PC-3 (cell line): ENCODE results near the gene DSCAM. TPM values are rescaled to one million over a fixed set of nuclear protein-coding genes. Genes with fewer than 3 reads are reported as not detected.

Source experiments
- ATAC-seq: fragments of 200-7000 bp; cut with Tn5 transposase; 2 replicates; pipeline ENCODE4 v1.9.1; 2020; ENCODE audit warnings: mild to moderate bottlenecking, moderate library complexity
- BruUV-seq: library from RNA; stranded (reverse); fragments of 400-500 nt; replicated peaks from 2 replicates; lab custom pipeline; 2021; lab: Mats Ljungman, UMichigan
- CTCF ChIA-PET: fragments of 300-600 bp; sonication (Branson Sonifier 250); formaldehyde crosslinking; loops from one replicate; lab custom pipeline; 2022; ENCODE audit warnings: antibody characterized with exemption; lab: Charles Lee
- POLR2A ChIA-PET: fragments of 300-600 bp; sonication (Branson Sonifier 250); formaldehyde crosslinking; loops from one replicate; lab custom pipeline; 2022; ENCODE audit warnings: antibody characterized with exemption; ENCODE audit not compliant: unreplicated experiment; lab: Charles Lee
- DNase-seq: peaks from one replicate; pipeline ENCODE4 v3.0.0-alpha.2; 2015
- H2AFZ ChIP-seq: fragments of 300-600 bp; sonication (generic); 2 replicates; pipeline ENCODE4 v1.6.0; 2016; ENCODE audit warnings: antibody characterized with exemption, low read length
- H3F3A ChIP-seq: fragments of 300-600 bp; sonication (generic); one replicate; pipeline ENCODE4 v1.6.0; 2017; ENCODE audit warnings: antibody characterized with exemption, low read length, control low read depth, mild to moderate bottlenecking; ENCODE audit not compliant: unreplicated experiment
- H3K27ac ChIP-seq: fragments of 300-600 bp; sonication (generic); 2 replicates; pipeline ENCODE4 v1.5.1; 2016; ENCODE audit warnings: mild to moderate bottlenecking, low read length
- H3K27me3 ChIP-seq: fragments of 300-600 bp; sonication (generic); 2 replicates; pipeline ENCODE4 v1.6.1; 2016; ENCODE audit warnings: low read length, mixed read lengths
- H3K36me3 ChIP-seq: fragments of 300-600 bp; sonication (generic); 2 replicates; pipeline ENCODE4 v1.6.1; 2016; ENCODE audit warnings: low read depth, mixed run types, low read length, mixed read lengths
- H3K4me1 ChIP-seq: fragments of 300-600 bp; sonication (generic); 2 replicates; pipeline ENCODE4 v1.5.1; 2016; ENCODE audit warnings: low read length; ENCODE audit not compliant: insufficient read depth
- H3K4me2 ChIP-seq: fragments of 300-600 bp; sonication (generic); 2 replicates; pipeline ENCODE4 v1.6.0; 2016; ENCODE audit warnings: low read length
- H3K4me3 ChIP-seq: fragments of 300-600 bp; sonication (generic); 2 replicates; pipeline ENCODE4 v1.5.1; 2016; ENCODE audit warnings: mild to moderate bottlenecking, low read length, mixed read lengths
- H3K79me2 ChIP-seq: fragments of 300-600 bp; sonication (generic); 2 replicates; pipeline ENCODE4 v1.6.1; 2017; ENCODE audit warnings: low read length, mixed read lengths
- H3K9ac ChIP-seq: fragments of 300-600 bp; sonication (generic); 2 replicates; pipeline ENCODE4 v1.6.0; 2016; ENCODE audit warnings: mild to moderate bottlenecking, low read length
- H3K9me2 ChIP-seq: fragments of 300-600 bp; sonication (generic); replicated peaks from 2 replicates; pipeline ENCODE4 v1.6.1; 2016; ENCODE audit warnings: mixed run types, low read length, mixed read lengths
- H3K9me3 ChIP-seq: fragments of 300-600 bp; sonication (generic); 2 replicates; pipeline ENCODE4 v1.6.1; 2016; ENCODE audit warnings: low read length, mixed read lengths
- H4K20me1 ChIP-seq: fragments of 300-600 bp; sonication (generic); 2 replicates; pipeline ENCODE4 v1.6.1; 2016; ENCODE audit warnings: low read length, mixed read lengths
- EZH2 ChIP-seq: fragments of 300-600 bp; sonication (generic); IDR thresholded peaks from one replicate; pipeline ENCODE4 v1.6.1; 2017; ENCODE audit warnings: antibody characterized with exemption, mild to moderate bottlenecking, low read length; ENCODE audit not compliant: unreplicated experiment
- EZH2phosphoT487 ChIP-seq: fragments of 300-600 bp; sonication (generic); IDR thresholded peaks from 2 replicates; pipeline ENCODE4 v1.6.1; 2018; ENCODE audit warnings: mild to moderate bottlenecking, antibody characterized with exemption, low read length, borderline replicate concordance
- intact Hi-C: fragments of 100-400 bp; cut with micrococcal nuclease; formaldehyde crosslinking; loops from 2 replicates; pipeline ENCODE4 v1.9.0; 2023
- total RNA-seq: library from RNA; depleted of rRNA; stranded (reverse); fragments of >200 nt; gene quantifications from 2 replicates; pipeline ENCODE4 v1.2.3, GENCODE V29; 2014
- TF ChIP-seq, protein P1 (sequence below): fragments of 300-600 bp; sonication (generic); conservative IDR thresholded peaks from 2 replicates; pipeline ENCODE4 v1.5.1; 2017; ENCODE audit warnings: antibody characterized with exemption, low read depth, mild to moderate bottlenecking, low read length

The DSCAM gene
- total RNA-seq, 1 experiment from 2014 or later: not detected

DNA sequence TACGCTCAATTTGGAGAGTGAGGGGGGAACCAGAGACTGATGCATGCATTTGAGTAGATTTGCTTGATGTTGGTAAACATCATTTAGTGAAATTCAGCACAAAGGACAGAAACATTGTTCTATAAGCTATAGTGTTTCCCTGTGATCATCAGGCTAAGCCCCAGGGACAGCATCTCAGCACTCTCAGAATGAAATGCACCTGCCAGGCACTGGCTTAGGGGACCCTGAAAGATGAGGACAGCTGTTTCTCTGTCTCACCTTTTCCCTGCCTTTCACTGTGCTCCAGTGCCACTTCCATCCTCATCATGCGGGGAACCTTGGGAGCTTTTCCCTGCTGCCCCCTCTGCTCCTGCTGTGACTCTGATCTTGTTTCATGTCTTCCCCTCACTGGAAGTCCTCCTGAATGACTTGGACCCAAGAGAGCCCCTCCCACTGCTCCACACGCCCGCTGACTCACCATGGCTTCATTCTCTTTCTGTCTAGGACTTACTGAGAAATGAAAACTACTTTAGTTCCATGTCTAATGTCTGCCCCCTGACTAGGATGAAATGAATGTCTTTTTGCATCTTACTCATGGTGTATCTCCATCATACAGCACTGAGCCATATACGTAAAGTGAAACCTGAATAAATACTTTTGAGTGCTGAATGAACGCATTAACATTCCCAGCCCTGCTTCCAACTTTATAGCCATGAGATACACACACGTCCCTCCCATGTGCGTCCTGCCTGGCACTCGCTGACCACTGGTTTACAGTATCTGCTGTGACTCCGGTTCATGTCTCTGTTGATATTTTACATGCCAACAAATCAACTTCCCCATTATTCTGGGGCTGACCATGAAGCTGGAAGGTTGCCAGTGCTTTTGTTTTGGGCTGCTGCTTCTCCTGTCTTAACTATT lies 797.7 kb downstream of the DSCAM start:
- no peak for DNase-seq
- H3K79me2 ChIP-seq: no peaks in the 10 kb centered on the region
- H3K4me2 ChIP-seq: no peak overlapping the region
- CTCF ChIA-PET: no interaction called here
- no peaks in the 10 kb centered on the region for H3K4me1 ChIP-seq
- ATAC-seq: no peak
- H3F3A ChIP-seq: no peaks in the 10 kb centered on the region
- no peaks in the 10 kb centered on the region for H4K20me1 ChIP-seq
- POLR2A ChIA-PET: no interaction called here
- no peaks in the 10 kb centered on the region for H3K27me3 ChIP-seq
- no peak overlapping the region for H2AFZ ChIP-seq
- intact Hi-C loops: no loop called here
- H3K36me3 ChIP-seq: no peaks in the 10 kb centered on the region
- peaks cover 18% of the 10 kb centered on the region for H3K9me3 ChIP-seq
- no TSS peak for BruUV-seq
- no peak overlapping the region for H3K27ac ChIP-seq
- no peak overlapping the region for H3K4me3 ChIP-seq
- TF ChIP-seq, protein P1, sequence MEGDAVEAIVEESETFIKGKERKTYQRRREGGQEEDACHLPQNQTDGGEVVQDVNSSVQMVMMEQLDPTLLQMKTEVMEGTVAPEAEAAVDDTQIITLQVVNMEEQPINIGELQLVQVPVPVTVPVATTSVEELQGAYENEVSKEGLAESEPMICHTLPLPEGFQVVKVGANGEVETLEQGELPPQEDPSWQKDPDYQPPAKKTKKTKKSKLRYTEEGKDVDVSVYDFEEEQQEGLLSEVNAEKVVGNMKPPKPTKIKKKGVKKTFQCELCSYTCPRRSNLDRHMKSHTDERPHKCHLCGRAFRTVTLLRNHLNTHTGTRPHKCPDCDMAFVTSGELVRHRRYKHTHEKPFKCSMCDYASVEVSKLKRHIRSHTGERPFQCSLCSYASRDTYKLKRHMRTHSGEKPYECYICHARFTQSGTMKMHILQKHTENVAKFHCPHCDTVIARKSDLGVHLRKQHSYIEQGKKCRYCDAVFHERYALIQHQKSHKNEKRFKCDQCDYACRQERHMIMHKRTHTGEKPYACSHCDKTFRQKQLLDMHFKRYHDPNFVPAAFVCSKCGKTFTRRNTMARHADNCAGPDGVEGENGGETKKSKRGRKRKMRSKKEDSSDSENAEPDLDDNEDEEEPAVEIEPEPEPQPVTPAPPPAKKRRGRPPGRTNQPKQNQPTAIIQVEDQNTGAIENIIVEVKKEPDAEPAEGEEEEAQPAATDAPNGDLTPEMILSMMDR: no peak
- TF ChIP-seq EZH2phosphoT487 (no peak), EZH2 (no peak)
- no peaks in the 10 kb centered on the region for H3K9me2 ChIP-seq
- no peak overlapping the region for H3K9ac ChIP-seq

DNA sequence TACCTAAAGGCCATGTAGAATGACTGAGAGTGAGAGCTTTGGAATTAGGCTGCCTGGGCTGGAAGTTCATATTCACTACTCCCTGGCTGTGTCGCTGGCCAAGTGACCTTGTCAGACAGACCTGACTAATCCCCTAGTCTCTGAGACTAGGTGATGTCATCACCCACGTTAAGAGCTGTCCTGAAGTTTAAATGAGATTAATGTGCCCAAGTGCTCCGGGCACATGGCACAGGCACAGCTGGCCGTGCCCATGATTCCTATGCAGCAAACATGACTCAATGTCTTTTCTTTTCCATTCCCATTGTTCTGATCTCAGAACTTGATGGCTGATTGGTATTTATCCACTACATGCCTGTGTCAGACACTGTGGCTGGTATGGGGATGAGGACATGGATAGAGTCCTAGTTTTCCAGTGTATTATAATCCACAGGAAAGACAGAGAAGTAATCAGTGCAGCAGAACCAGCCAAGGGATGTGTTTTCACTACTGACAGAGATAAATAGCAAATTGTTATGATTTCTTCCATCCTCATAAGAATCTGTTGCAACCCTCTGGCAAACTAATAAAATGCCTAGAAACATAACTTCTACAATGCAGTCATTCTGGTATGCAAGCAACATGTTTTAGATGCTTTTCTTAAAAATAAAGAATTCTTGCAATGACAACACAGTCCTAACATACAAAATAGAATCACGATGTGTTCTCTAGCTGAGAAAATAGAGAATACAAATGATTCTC lies 798.8 kb downstream of the DSCAM start:
- H3F3A ChIP-seq: no peaks in the 10 kb centered on the region
- DNase-seq (no peak), ATAC-seq (no peak)
- no peaks in the 10 kb centered on the region for H3K27me3 ChIP-seq
- no peak overlapping the region for H3K9ac ChIP-seq
- ChIA-PET POLR2A (no interaction called here), CTCF (no interaction called here)
- no peaks in the 10 kb centered on the region for H3K9me2 ChIP-seq
- H4K20me1 ChIP-seq: no peaks in the 10 kb centered on the region
- no peaks in the 10 kb centered on the region for H3K36me3 ChIP-seq
- BruUV-seq: no TSS peak
- H3K4me2 ChIP-seq: no peak overlapping the region
- no peaks in the 10 kb centered on the region for H3K79me2 ChIP-seq
- intact Hi-C loops: no loop called here
- no peak overlapping the region for H2AFZ ChIP-seq
- no peak for TF ChIP-seq EZH2
- TF ChIP-seq EZH2phosphoT487: no peak
- TF ChIP-seq, protein P1: no peak
- no peaks in the 10 kb centered on the region for H3K4me1 ChIP-seq
- H3K4me3 ChIP-seq: no peak overlapping the region
- H3K9me3 ChIP-seq: peaks cover 19% of the 10 kb centered on the region
- H3K27ac ChIP-seq: no peak overlapping the region

DNA sequence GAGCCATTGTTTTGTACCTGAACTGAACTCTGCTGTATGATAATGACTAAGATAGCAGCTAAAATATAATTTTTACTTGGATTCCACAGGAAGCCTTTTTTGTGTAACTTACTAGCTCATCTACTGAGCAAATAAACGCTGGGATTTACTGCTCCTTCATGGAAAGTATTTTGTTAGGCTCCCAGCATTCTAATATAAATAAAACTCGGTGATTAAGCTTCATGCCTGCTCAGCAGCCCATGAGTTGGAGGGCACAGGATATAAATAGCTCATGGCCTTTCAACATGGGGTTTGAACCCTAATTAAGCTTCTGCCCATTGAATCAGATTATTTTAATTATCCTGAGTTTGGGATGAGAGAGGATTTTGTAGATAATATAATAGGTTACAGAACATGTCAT lies 799.7 kb downstream of the DSCAM start:
- H3K9ac ChIP-seq: no peak overlapping the region
- H3K79me2 ChIP-seq: no peaks in the 10 kb centered on the region
- ChIA-PET POLR2A (no interaction called here), CTCF (no interaction called here)
- no peaks in the 10 kb centered on the region for H4K20me1 ChIP-seq
- no peaks in the 10 kb centered on the region for H3F3A ChIP-seq
- H3K4me1 ChIP-seq: no peaks in the 10 kb centered on the region
- no peaks in the 10 kb centered on the region for H3K27me3 ChIP-seq
- no peak overlapping the region for H3K27ac ChIP-seq
- intact Hi-C loops: no loop called here
- H2AFZ ChIP-seq: no peak overlapping the region
- no peak overlapping the region for H3K4me2 ChIP-seq
- H3K36me3 ChIP-seq: no peaks in the 10 kb centered on the region
- no peak for TF ChIP-seq EZH2phosphoT487
- no peak for TF ChIP-seq EZH2
- TF ChIP-seq, protein P1: no peak
- H3K9me3 ChIP-seq: peaks cover 20% of the 10 kb centered on the region
- BruUV-seq: no TSS peak
- no peaks in the 10 kb centered on the region for H3K9me2 ChIP-seq
- ATAC-seq (no peak), DNase-seq (no peak)
- no peak overlapping the region for H3K4me3 ChIP-seq
